Stimulated activated CD8-positive, alpha-beta memory T cell treated with anti-CD3 and anti-CD28 coated beads, Interleukin-12 subunit alpha, Interleukin-12 subunit beta, amount 100 ng/mL, for 24 hours (primary cell): ENCODE measurements around the gene HAGHL.
"Not testable (repeated sequence)": the region's sequence is repeated elsewhere in the genome, so short reads cannot be mapped to it uniquely, and the experiment has no call there.

Experiments used
- DNase-seq: peaks from one replicate; pipeline ENCODE4 v3.0.0-alpha.2; 2020; ENCODE audit errors: extremely low read depth

Gene HAGHL

GRCh38 chr16:734981-735881, 8.3 kb downstream of the HAGHL start:
- no peak for DNase-seq

- DNase-seq, result no peak
These were observed 9.1 kb downstream of the HAGHL start for GRCh38 chr16:735982-736453.

GRCh38 chr16:736936-737481, 10.1 kb downstream of the HAGHL start:
- DNase-seq, result no peak

- no peak for DNase-seq
These were observed 12.9 kb downstream of the HAGHL start for GRCh38 chr16:739560-740458.

GRCh38 chr16:740459-740763, 13.5 kb downstream of the HAGHL start:
- no peak for DNase-seq

- DNase-seq, result peak; percentile 78
These were observed 14.0 kb downstream of the HAGHL start, which contains the start of gene CIAO3 for GRCh38 chr16:740764-741505. Gene CIAO3, minus strand, starts transcription at chr16:740997. Its CDS starts 12 bp downstream, at chr16:740985.

- no peak for DNase-seq
These were observed 15.2 kb downstream of the HAGHL start for GRCh38 chr16:741986-742629.

GRCh38 chr16:742894-743293, 16.0 kb downstream of the HAGHL start:
- not testable (repeated sequence) for DNase-seq

- no peak for DNase-seq
These were observed 17.0 kb downstream of the HAGHL start for GRCh38 chr16:743794-744500.

- DNase-seq, result no peak
These were observed 18.8 kb downstream of the HAGHL start for GRCh38 chr16:745739-746138.

- no peak for DNase-seq
These were observed 19.7 kb downstream of the HAGHL start for GRCh38 chr16:746637-747036.

GRCh38 chr16:747978-748746, 21.3 kb downstream of the HAGHL start:
- no peak for DNase-seq

GRCh38 chr16:749010-749409, 22.1 kb downstream of the HAGHL start:
- no peak for DNase-seq

GRCh38 chr16:750485-750884, 23.6 kb downstream of the HAGHL start:
- no peak for DNase-seq

- DNase-seq, result no peak
These were observed 24.5 kb downstream of the HAGHL start for GRCh38 chr16:751152-752006.

- no peak for DNase-seq
These were observed 25.1 kb downstream of the HAGHL start for GRCh38 chr16:752007-752312.

GRCh38 chr16:754121-754607, 27.3 kb downstream of the HAGHL start:
- DNase-seq, result not testable (repeated sequence)

GRCh38 chr16:754656-755055, 27.8 kb downstream of the HAGHL start:
- DNase-seq, result no peak

- no peak for DNase-seq
These were observed 29.5 kb downstream of the HAGHL start for GRCh38 chr16:756428-756827.
